Keratinocyte (primary cell): ENCODE data around the gene MAN2B1. TPM values are rescaled to one million over a fixed set of nuclear protein-coding genes. Genes with fewer than 3 reads are reported as not detected.
"Not testable (repeated sequence)": the region's sequence is repeated elsewhere in the genome, so short reads cannot be mapped to it uniquely, and the experiment has no call there.

Source experiments
- DNase-seq: peaks from one replicate; pipeline ENCODE4 v3.0.0-alpha.2; 2011; ENCODE audit warnings: low read depth, missing footprints, low spot score
- FAIRE-seq: peaks from 2 replicates; lab custom pipeline; 2011; peaks lifted over from hg19 to GRCh38; lab: Jason Lieb, UNC
- H2AFZ ChIP-seq: 2 replicates; pipeline ENCODE4 v1.6.0; 2012; ENCODE audit warnings: low read length, control low read depth, inconsistent platforms; ENCODE audit not compliant: control insufficient read depth
- H3K27ac ChIP-seq: 2 replicates; pipeline ENCODE4 v1.5.1; 2011; ENCODE audit warnings: low read length; ENCODE audit not compliant: control insufficient read depth, insufficient read depth
- H3K27me3 ChIP-seq: 3 replicates; pipeline ENCODE4 v1.6.0; 2011; ENCODE audit warnings: low read length; ENCODE audit not compliant: control insufficient read depth, insufficient read depth; ENCODE audit errors: extremely low read depth
- H3K36me3 ChIP-seq, 2 experiments: 2 replicates in 1 of 2; 3 replicates in 1 of 2; pipeline ENCODE4 v1.5.1; 2011; ENCODE audit warnings: low read length in 2 of 2, mild to moderate bottlenecking in 1 of 2; ENCODE audit not compliant: control insufficient read depth in 2 of 2, insufficient read depth in 2 of 2; ENCODE audit errors: extremely low read depth in 1 of 2
- H3K4me1 ChIP-seq: 3 replicates; pipeline ENCODE4 v1.5.1; 2011; ENCODE audit warnings: low read length; ENCODE audit not compliant: control insufficient read depth, insufficient read depth; ENCODE audit errors: extremely low read depth
- H3K4me2 ChIP-seq: 3 replicates; pipeline ENCODE4 v1.6.0; 2011; ENCODE audit warnings: low read depth, low read length; ENCODE audit not compliant: control insufficient read depth, insufficient read depth; ENCODE audit errors: extremely low read depth
- H3K4me3 ChIP-seq, 3 experiments: fragments of 200-600 bp in 1 of 3; sonication (generic) in 1 of 3; 2 replicates in 2 of 3; 3 replicates in 1 of 3; pipeline ENCODE4 v1.5.1; 2011 to 2016; ENCODE audit warnings: low read length in 3 of 3, mild to moderate bottlenecking in 3 of 3, control low read depth in 2 of 3, inconsistent platforms in 1 of 3, low read depth in 1 of 3, mixed read lengths in 1 of 3, mixed run types in 1 of 3, moderate library complexity in 1 of 3; ENCODE audit not compliant: control insufficient read depth in 2 of 3, insufficient read depth in 2 of 3; ENCODE audit errors: extremely low read depth in 1 of 3
- H3K79me2 ChIP-seq: 2 replicates; pipeline ENCODE4 v1.6.0; 2012; ENCODE audit warnings: low read length; ENCODE audit not compliant: control insufficient read depth, insufficient read depth
- H3K9ac ChIP-seq: 3 replicates; pipeline ENCODE4 v1.6.0; 2011; ENCODE audit warnings: low read length; ENCODE audit not compliant: control insufficient read depth, insufficient read depth; ENCODE audit errors: extremely low read depth
- H3K9me1 ChIP-seq: 3 replicates; pipeline ENCODE4 v1.6.0; 2011; ENCODE audit warnings: low read length; ENCODE audit not compliant: control insufficient read depth, insufficient read depth; ENCODE audit errors: extremely low read depth
- H3K9me3 ChIP-seq: 2 replicates; pipeline ENCODE4 v1.5.1; 2012; ENCODE audit warnings: low read depth, low read length; ENCODE audit not compliant: control insufficient read depth
- H4K20me1 ChIP-seq: 3 replicates; pipeline ENCODE4 v1.6.0; 2011; ENCODE audit warnings: low read length; ENCODE audit not compliant: control insufficient read depth, insufficient read depth; ENCODE audit errors: extremely low read depth
- EZH2 ChIP-seq: IDR thresholded peaks from one replicate; pipeline ENCODE4 v1.6.1; 2012; ENCODE audit warnings: inconsistent platforms, mild to moderate bottlenecking, low read length, moderate library complexity
- dilution Hi-C: fragments of 300-500 bp; cut with MboI; formaldehyde crosslinking; loops from one replicate; pipeline ENCODE4 v1.7.0; 2020; ENCODE audit warnings: low sequenced_read_pairs; ENCODE audit not compliant: extremely low pct_ligation_motif_present
- polyA plus RNA-seq, 5 experiments: library from polyadenylated mRNA; depleted of rRNA in 3 of 5; stranded (reverse) in 3 of 5; stranded (forward) in 1 of 5; unstranded in 1 of 5; fragments of >200 nt; gene quantifications; 1 replicate in 1 of 5; 2 replicates in 3 of 5; 3 replicates in 1 of 5; pipeline versions ENCODE4 v1.2.1 to v1.2.3, GENCODE V29; 2011 to 2012; ENCODE audit warnings: missing spikeins in 2 of 5, low read depth in 1 of 5, low replicate concordance in 1 of 5
- TF ChIP-seq, protein P1 (sequence below), 3 experiments: IDR thresholded peaks in 1 of 3; conservative IDR thresholded peaks in 1 of 3; optimal IDR thresholded peaks in 1 of 3; 2 replicates in 2 of 3; 3 replicates in 1 of 3; pipeline versions ENCODE3 to v1.5.1; 2011; ENCODE audit warnings: low read length in 3 of 3, mild to moderate bottlenecking in 3 of 3, moderate library complexity in 2 of 3, control low read depth in 1 of 3, inconsistent platforms in 1 of 3; ENCODE audit not compliant: insufficient read depth in 2 of 3; ENCODE audit errors: extremely low read depth in 1 of 3

Gene MAN2B1
- polyA plus RNA-seq, 1 donor (not counting 4 experiments of a cell fraction or from before 2014, with no cell fraction given) = 17.0 TPM

- H2AFZ ChIP-seq = no peak overlapping the region
- H3K79me2 ChIP-seq = peaks cover 6% of the 10 kb centered on the region
- dilution Hi-C loops = no loop called here
- no peaks in the 10 kb centered on the region for H4K20me1 ChIP-seq
- no peak overlapping the region for H3K27ac ChIP-seq
- FAIRE-seq (no peak), DNase-seq (no peak)
- no peak for TF ChIP-seq EZH2
- TF ChIP-seq, protein P1, sequence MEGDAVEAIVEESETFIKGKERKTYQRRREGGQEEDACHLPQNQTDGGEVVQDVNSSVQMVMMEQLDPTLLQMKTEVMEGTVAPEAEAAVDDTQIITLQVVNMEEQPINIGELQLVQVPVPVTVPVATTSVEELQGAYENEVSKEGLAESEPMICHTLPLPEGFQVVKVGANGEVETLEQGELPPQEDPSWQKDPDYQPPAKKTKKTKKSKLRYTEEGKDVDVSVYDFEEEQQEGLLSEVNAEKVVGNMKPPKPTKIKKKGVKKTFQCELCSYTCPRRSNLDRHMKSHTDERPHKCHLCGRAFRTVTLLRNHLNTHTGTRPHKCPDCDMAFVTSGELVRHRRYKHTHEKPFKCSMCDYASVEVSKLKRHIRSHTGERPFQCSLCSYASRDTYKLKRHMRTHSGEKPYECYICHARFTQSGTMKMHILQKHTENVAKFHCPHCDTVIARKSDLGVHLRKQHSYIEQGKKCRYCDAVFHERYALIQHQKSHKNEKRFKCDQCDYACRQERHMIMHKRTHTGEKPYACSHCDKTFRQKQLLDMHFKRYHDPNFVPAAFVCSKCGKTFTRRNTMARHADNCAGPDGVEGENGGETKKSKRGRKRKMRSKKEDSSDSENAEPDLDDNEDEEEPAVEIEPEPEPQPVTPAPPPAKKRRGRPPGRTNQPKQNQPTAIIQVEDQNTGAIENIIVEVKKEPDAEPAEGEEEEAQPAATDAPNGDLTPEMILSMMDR (optimal IDR thresholded peaks at IDR 0.05 in 1 of 3, IDR thresholded peaks at IDR 0.05 in 1 of 3, conservative IDR thresholded peaks at IDR 0.05 in 1 of 3; ENCODE audit: extremely low read depth in 1 of 3, insufficient read depth in 2 of 3, low read length in 3 of 3) = no peak
- no peaks in the 10 kb centered on the region for H3K9me1 ChIP-seq
- H3K36me3 ChIP-seq = peaks cover 50 to 52% of the 10 kb centered on the region in 2 experiments
- H3K9ac ChIP-seq = no peak overlapping the region
- no peak overlapping the region for H3K4me2 ChIP-seq
- H3K4me3 ChIP-seq = no peak overlapping the region
- no peaks in the 10 kb centered on the region for H3K27me3 ChIP-seq
- no peaks in the 10 kb centered on the region for H3K4me1 ChIP-seq
- H3K9me3 ChIP-seq = no peaks in the 10 kb centered on the region
Measured at GRCh38 chr19:12701596-12702282, 35.2 kb upstream of the MAN2B1 start.

DNA sequence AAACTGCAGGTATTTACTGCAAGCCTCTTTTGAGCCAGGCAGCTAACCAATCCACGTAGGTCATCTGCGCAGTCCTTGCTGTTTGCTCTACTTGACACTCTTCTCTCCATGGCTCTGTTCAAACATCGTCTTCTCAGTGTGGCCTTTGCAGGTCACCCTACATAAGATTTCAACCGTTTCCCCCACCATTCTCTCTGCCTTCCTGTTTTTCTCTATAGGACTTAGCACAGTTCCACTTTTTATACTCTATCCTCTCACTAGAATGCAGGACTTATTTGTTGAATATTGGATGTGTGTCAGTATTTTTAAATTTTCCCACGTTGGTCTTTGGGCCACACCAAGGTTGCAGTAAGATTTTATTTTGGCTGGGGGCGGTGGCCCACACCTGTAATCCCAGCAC lies 31.6 kb upstream of the MAN2B1 start:
- FAIRE-seq = no peak

GRCh38 chr19:12697425-12697824 lies 30.9 kb upstream of the MAN2B1 start:
- DNase-seq, FAIRE-seq, H3K9ac ChIP-seq, H3K79me2 ChIP-seq, dilution Hi-C loops, H3K9me1 ChIP-seq, H3K9me3 ChIP-seq, H3K4me1 ChIP-seq, H4K20me1 ChIP-seq, H2AFZ ChIP-seq, H3K4me2 ChIP-seq, H3K27ac ChIP-seq, H3K4me3 ChIP-seq, H3K27me3 ChIP-seq: not testable (repeated sequence)
- H3K36me3 ChIP-seq = peaks cover 17 to 27% of the 10 kb centered on the region in 2 experiments

More for the DNA sequence above, 31.6 kb upstream of the MAN2B1 start:
- no peaks in the 10 kb centered on the region for H3K9me3 ChIP-seq
- H4K20me1 ChIP-seq = no peaks in the 10 kb centered on the region
- H3K4me1 ChIP-seq = peaks cover 6% of the 10 kb centered on the region
- no peak overlapping the region for H3K4me2 ChIP-seq
- peaks cover 4% of the 10 kb centered on the region for H3K79me2 ChIP-seq
- H3K27me3 ChIP-seq = no peaks in the 10 kb centered on the region
- peaks cover 4% of the 10 kb centered on the region for H3K9me1 ChIP-seq
- dilution Hi-C loops = no loop called here
- peaks cover 19 to 32% of the 10 kb centered on the region in 2 experiments for H3K36me3 ChIP-seq
- no peak for TF ChIP-seq EZH2
- TF ChIP-seq, protein P1 (optimal IDR thresholded peaks at IDR 0.05 in 1 of 3, IDR thresholded peaks at IDR 0.05 in 1 of 3, conservative IDR thresholded peaks at IDR 0.05 in 1 of 3; ENCODE audit: extremely low read depth in 1 of 3, insufficient read depth in 2 of 3, low read length in 3 of 3) = no peak
- H3K27ac ChIP-seq = no peak overlapping the region
- H3K9ac ChIP-seq = no peak overlapping the region
- no peak overlapping the region for H3K4me3 ChIP-seq
- DNase-seq = no peak
- H2AFZ ChIP-seq = no peak overlapping the region
